ENCODE results near the gene MARK1. TPM values are rescaled to one million over a fixed set of nuclear protein-coding genes. Genes with fewer than 3 reads are reported as not detected.

Gene MARK1
- total and polyA plus RNA-seq, 2 of the 13 experiments (the other 11 are each of a cell fraction or from before 2014, with no cell fraction given) = not detected

DNA sequence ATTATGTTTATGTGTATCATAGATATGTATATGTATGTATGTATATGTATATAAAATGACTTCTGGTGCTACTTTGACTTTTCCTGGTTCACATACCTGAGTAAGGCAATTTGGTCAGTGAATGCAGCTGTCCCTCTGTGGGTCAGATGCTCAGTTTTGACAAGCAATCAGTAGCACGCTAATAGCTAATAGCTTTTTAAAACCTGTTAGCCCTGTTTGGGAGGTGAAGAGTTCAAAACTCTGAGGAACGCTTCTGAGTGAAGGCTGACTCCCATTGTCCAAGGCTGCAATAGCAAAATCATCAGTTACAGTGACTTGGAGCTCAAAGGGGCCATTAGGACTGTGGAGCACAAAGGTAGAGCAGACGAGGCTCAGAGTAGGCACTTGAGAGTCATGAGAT is 67.2 kb downstream of the MARK1 start:
- Histone ChIP-seq H3K4me3 (replicated peaks in 1 of 3; ENCODE audit: insufficient read depth in 1 of 3, low read depth in 2 of 3, low read length in 3 of 3) (no peak overlapping the region), H4K20me1 (ENCODE audit: insufficient read depth, low read length) (no peaks in the 10 kb centered on the region), H3K79me2 (ENCODE audit: insufficient read depth, low read length) (no peaks in the 10 kb centered on the region), H3K9me3 (ENCODE audit: low read length) (no peaks in the 10 kb centered on the region), H3K9ac (ENCODE audit: insufficient read depth, low read depth, low read length) (no peak overlapping the region), H3K36me3 (replicated peaks in 1 of 2; ENCODE audit: control insufficient read depth in 1 of 2, insufficient read depth in 2 of 2, low read length in 2 of 2) (no peaks in the 10 kb centered on the region), H3K27me3 (ENCODE audit: control insufficient read depth in 1 of 2, insufficient read depth in 2 of 2, low read length in 2 of 2) (no peaks in the 10 kb centered on the region; a peak in 1 of 5 replicates), H3K4me1 (ENCODE audit: insufficient read depth, low read length) (no peaks in the 10 kb centered on the region), H3K27ac (ENCODE audit: extremely low read length, insufficient read depth, low read length) (no peak overlapping the region), H2AFZ (ENCODE audit: low read length) (no peak overlapping the region), H3K4me2 (ENCODE audit: low read depth, low read length) (no peak overlapping the region)
- DNase-seq (ENCODE audit: low spot score) (no peak), ATAC-seq (no peak), FAIRE-seq (no peak)
- 1% methylated on average over 3 of the region's 3 CpGs for WGBS (ENCODE audit: low lambda C conversion rate)
- intact Hi-C loops (cut with micrococcal nuclease; ENCODE audit: unreplicated experiment) = no loop called here
- TF ChIP-seq RFXAP (CRISPR knock-in tag; IDR thresholded peaks at IDR 0.05; ENCODE audit: borderline replicate concordance) (no peak), NRL (CRISPR knock-in tag; IDR thresholded peaks at IDR 0.05; ENCODE audit: borderline replicate concordance) (no peak), SNAI1 (CRISPR knock-in tag; IDR thresholded peaks at IDR 0.05; ENCODE audit: borderline replicate concordance) (no peak), PLRG1 (conservative IDR thresholded peaks at IDR 0.05) (no peak), NFKB2 (CRISPR knock-in tag; IDR thresholded peaks at IDR 0.05; ENCODE audit: borderline replicate concordance) (no peak)
- TF ChIP-seq, protein P1, sequence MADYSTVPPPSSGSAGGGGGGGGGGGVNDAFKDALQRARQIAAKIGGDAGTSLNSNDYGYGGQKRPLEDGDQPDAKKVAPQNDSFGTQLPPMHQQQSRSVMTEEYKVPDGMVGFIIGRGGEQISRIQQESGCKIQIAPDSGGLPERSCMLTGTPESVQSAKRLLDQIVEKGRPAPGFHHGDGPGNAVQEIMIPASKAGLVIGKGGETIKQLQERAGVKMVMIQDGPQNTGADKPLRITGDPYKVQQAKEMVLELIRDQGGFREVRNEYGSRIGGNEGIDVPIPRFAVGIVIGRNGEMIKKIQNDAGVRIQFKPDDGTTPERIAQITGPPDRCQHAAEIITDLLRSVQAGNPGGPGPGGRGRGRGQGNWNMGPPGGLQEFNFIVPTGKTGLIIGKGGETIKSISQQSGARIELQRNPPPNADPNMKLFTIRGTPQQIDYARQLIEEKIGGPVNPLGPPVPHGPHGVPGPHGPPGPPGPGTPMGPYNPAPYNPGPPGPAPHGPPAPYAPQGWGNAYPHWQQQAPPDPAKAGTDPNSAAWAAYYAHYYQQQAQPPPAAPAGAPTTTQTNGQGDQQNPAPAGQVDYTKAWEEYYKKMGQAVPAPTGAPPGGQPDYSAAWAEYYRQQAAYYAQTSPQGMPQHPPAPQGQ (CRISPR knock-in tag; IDR thresholded peaks at IDR 0.05; ENCODE audit: borderline replicate concordance) = no peak
- TF ChIP-seq, protein P2, sequence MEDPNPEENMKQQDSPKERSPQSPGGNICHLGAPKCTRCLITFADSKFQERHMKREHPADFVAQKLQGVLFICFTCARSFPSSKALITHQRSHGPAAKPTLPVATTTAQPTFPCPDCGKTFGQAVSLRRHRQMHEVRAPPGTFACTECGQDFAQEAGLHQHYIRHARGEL (CRISPR knock-in tag; IDR thresholded peaks at IDR 0.05) = no peak
- TF ChIP-seq, protein P3, sequence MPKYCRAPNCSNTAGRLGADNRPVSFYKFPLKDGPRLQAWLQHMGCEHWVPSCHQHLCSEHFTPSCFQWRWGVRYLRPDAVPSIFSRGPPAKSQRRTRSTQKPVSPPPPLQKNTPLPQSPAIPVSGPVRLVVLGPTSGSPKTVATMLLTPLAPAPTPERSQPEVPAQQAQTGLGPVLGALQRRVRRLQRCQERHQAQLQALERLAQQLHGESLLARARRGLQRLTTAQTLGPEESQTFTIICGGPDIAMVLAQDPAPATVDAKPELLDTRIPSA (CRISPR knock-in tag; IDR thresholded peaks at IDR 0.05; ENCODE audit: borderline replicate concordance) = no peak
- TF ChIP-seq, protein P4, sequence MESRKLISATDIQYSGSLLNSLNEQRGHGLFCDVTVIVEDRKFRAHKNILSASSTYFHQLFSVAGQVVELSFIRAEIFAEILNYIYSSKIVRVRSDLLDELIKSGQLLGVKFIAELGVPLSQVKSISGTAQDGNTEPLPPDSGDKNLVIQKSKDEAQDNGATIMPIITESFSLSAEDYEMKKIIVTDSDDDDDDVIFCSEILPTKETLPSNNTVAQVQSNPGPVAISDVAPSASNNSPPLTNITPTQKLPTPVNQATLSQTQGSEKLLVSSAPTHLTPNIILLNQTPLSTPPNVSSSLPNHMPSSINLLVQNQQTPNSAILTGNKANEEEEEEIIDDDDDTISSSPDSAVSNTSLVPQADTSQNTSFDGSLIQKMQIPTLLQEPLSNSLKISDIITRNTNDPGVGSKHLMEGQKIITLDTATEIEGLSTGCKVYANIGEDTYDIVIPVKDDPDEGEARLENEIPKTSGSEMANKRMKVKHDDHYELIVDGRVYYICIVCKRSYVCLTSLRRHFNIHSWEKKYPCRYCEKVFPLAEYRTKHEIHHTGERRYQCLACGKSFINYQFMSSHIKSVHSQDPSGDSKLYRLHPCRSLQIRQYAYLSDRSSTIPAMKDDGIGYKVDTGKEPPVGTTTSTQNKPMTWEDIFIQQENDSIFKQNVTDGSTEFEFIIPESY (CRISPR knock-in tag; IDR thresholded peaks at IDR 0.05) = no peak
- in situ Hi-C loops (cut with HindIII; ENCODE audit: extremely low pct_ligation_motif_present, low pct_unique_long_range_greater_than_20kb) = no loop called here
- BruUV-seq (replicated peaks) = no TSS peak
- ChIA-PET POLR2A (no interaction called here), CTCF (ENCODE audit: low intra/inter-chr PET ratio, low total read pairs) (no interaction called here)
